RCC 7860 (cell line): ENCODE measurements around the gene DYRK1A.

Experiments used
- DNase-seq: peaks from one replicate; pipeline ENCODE4 v3.0.0-alpha.2; 2015; ENCODE audit warnings: low spot score
- FAIRE-seq: peaks from 2 replicates; lab custom pipeline; 2012; peaks lifted over from hg19 to GRCh38; lab: Jason Lieb, UNC

DYRK1A gene

DNA sequence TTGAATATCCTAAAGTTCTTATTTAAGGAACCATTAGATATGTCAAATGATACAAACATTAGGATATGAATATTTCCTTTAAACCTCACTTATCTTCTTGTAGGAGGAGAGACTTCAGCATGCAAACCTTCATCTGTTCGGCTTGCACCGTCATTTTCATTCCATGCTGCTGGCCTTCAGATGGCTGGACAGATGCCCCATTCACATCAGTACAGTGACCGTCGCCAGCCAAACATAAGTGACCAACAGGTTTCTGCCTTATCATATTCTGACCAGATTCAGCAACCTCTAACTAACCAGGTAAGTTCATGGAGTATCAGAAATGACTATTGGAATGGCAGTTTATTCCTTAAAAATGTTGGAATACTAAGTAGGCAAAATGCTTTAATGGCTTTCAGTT is 106.0 kb downstream of the DYRK1A start:
- FAIRE-seq (no peak), DNase-seq (no peak)

DNA sequence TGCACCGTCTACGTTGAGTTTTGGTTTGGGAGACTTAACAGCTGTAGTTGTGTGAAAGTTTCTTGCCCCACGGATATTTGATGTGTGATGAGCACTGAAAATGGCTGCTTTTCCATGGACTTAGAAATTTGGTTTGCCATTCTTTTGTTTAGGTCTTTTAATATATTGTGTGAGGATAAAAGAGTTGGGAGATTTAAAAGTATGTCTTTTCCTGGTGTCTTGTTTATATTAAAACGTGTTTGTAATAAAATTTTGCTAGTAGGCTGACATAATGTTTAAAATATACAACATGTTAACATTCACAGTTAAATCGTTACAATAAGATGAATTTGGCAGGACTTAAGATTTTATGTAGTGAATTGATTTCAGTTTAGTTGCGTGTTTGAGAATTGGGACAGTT is 106.9 kb downstream of the DYRK1A start:
- FAIRE-seq (no peak), DNase-seq (no peak)

DNA sequence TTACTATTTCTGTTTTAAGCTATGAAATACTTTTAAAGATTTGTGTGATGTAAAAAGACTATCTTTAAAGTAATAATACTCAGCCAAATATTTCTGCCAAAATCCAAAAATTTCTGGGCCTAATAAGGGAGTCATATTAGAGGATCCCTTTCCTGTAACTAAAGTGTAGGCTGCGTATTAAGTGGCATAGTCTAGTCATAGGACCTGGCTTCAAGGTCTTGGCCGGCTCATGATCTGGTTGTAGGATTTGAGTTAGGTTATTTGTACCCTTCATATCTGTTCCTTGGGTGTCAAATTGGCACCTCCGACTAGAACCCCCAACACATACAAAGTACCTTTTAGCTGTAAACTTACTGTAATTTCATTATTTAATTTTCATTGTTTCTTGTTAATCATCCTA is 107.8 kb downstream of the DYRK1A start:
- no peak for DNase-seq
- FAIRE-seq: no peak

DNA sequence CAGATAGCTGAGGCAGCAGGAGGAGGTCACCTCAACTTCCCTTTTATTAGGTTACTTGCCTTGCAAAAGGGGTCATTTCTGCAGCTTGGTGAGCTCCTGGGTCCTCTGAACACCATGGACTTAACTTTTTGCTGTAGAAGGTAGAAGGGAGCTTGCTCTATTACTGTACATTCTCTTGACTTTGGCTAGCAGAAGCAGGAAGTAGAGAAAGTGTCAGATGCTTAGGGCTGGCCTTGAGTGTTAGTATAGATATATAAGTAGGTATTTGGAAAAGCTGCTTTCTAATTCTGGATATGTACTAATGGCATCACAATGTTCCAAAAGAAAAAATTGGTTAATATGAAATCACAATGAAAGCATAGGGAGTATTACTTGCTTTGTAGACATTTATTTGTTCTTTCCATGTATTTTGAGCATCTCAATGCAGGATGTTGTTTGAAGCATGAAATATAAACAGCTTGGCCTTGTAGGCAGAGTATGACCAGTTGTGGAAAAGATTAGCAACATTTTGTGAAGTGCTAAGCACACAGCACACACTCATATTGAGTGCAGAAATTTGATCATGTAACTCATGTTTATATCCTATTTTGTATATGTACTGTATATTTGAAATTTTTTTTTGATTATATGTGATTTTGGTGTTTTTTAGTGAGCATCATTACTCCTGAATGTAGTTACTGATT is 108.8 kb downstream of the DYRK1A start:
- no peak for FAIRE-seq

DNA sequence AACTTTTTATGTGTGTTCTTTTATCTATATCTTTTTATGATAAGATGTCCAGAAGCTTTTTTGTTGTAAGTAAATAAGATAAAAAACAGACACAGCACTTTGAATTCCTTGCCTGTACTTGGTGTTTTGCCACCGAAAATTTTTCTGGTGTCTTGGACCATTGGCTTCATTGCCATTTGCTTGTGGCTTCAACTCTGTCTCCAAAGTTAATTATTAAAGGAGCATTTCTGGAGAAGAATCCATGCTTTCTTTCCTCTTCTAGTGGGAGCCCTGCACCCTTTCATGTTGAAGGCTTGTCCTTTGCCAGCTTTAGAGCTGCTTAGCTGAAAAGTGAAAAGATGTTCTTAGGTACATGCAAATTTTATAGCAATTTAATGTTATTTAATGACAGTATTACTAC is 112.2 kb downstream of the DYRK1A start:
- DNase-seq (peak; percentile 50), FAIRE-seq (peak; percentile 90)

More for the DNA sequence above, 108.8 kb downstream of the DYRK1A start:
- DNase-seq: no peak

DNA sequence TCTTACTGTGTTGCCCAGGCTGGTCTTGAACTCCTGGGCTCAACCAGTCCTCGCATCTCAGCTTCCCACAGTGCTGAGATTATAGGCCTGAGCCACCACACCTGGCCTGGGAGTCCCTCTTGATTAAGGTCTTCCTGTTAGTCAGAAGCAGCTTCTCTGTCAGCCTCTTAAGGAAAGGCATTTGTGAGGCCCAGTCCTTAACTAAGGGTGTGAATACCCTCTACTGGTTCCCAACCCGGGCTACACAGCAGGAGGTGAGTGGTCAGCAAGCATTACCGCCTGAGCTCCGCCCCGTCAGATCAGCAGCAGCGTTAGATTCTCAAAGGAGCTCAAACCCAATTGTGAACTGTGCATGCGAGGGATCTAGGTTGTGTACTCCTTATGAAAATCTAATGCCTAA is 117.2 kb downstream of the DYRK1A start:
- FAIRE-seq: no peak
- DNase-seq: no peak

DNA sequence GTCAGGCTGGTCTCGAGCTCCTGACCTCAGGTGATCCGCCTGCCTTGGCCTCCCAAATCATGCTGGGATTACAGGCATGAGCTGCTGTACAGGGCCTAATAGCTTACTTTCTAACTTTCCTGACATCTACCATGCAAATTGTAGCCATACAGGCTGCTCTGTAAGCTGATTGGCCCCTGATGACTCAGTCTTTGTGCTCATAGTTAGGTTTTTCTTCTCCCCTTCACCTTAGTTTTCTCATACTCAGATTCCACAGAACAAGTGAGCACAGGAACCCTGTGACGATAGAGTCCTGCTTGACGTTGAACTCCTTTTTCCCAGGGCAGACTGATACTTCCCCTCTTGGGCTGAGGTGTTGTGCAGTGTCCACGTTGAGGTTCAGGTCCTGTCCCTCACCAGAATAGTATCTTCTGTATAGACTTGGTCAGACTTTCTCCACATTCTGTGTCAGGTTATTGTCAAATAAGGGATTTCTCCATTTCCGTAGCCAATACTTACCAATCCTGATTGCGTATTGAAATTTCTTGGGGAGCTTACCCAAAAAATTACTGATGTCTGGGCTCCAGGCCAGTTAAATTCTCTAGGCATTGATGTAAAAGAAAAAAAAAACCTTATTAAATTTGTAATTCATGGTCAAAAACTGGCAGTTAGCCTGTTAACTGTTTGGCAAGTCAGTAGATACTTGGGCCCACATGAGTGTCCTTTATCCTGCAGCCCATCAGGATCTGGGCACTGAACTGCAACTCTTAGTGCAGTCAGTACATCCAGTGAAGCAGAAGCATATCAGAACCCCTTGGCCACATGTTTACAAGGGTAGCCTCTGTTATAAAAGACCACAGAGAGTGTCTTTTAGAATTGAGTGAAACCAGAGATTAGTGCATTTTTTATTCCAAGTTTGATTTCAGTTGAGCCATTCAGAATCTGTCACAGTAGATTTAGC is 118.2 kb downstream of the DYRK1A start:
- no peak for DNase-seq
- no peak for FAIRE-seq

DNA sequence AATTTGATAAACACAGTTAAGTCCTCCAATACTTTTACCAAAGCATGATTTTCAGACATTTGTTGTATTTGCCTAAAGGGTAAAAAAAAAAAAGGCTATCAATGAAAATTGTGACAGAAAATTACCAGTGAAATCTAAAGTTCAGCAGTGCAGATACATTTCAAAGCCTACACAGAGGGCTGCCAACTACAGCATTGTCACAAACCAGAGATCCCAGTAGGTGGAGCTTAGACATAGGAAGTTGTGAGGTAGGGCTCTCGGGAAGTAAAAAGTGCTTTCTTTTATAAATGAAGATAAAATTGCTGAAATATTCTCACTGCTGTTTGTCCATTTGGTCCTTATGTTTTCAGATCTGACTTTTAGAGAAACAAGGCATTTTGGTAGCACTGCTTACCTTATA is 123.0 kb downstream of the DYRK1A start:
- FAIRE-seq (no peak), DNase-seq (no peak)

DNA sequence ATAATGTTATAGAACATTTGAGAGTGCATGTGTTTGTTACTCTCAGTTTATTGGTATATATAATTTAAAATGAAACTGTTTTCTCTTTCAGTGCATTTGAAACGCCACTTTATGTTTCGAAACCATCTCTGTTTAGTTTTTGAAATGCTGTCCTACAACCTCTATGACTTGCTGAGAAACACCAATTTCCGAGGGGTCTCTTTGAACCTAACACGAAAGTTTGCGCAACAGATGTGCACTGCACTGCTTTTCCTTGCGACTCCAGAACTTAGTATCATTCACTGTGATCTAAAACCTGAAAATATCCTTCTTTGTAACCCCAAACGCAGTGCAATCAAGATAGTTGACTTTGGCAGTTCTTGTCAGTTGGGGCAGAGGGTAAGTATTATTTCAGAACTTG is 123.5 kb downstream of the DYRK1A start:
- FAIRE-seq: no peak
- no peak for DNase-seq

DNA sequence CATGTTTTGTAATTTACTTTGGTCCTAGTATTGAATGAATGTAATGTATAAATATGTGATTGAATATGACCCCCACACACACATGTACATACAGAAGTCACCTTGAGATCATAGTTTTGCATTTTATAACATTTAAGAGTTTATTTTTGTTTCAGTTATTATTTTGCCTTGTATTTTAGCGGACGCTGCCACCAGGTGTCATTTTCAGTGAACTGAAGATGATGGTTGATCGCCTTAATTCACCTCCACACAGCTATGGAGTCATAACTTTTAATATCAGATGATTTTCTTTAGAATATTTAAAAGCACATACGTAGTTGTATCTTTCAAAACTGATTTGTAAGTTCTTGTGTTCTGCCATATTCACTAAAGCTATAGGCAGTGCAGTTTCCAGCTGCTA is 130.4 kb downstream of the DYRK1A start:
- DNase-seq (no peak), FAIRE-seq (peak; percentile 38)

DNA sequence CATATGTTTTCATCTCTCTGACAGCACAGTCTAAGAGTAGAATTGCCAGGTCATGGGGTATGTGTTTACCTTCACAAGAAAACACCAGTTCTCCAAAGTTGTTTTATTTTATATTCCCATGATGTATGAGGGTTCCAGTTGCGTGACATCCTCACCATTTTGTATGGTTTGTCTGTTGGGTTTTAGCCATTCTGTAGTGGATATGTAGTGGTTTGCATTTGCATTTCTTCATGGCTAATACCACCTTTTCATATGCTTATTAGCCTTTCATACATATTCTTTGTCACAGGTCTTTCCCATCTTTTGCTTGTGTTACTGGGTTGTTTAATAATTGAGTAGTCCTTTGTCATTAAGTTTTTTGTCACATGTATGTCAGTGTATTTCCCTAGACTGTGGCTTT is 132.1 kb downstream of the DYRK1A start:
- FAIRE-seq (no peak), DNase-seq (no peak)

DNA sequence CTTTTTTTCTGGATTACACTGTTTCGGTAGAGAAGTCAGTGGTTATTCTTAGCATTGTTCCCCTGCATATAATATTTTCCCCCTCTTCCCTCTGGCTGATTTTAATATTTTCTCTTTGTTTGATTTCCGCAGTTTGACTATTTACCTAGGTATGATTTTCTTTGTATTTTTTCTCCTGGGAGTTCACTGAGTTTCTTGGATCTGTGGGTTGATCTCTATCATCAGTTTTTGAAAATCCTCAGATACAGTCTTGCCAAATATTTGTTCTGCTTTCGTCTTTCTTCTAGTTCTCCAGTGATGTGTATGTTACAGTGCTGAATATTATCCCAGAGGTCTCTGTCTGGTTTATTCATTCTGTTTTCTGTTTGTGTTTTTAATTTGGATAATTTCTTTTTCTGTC is 136.4 kb downstream of the DYRK1A start:
- FAIRE-seq: no peak
- DNase-seq: no peak

DNA sequence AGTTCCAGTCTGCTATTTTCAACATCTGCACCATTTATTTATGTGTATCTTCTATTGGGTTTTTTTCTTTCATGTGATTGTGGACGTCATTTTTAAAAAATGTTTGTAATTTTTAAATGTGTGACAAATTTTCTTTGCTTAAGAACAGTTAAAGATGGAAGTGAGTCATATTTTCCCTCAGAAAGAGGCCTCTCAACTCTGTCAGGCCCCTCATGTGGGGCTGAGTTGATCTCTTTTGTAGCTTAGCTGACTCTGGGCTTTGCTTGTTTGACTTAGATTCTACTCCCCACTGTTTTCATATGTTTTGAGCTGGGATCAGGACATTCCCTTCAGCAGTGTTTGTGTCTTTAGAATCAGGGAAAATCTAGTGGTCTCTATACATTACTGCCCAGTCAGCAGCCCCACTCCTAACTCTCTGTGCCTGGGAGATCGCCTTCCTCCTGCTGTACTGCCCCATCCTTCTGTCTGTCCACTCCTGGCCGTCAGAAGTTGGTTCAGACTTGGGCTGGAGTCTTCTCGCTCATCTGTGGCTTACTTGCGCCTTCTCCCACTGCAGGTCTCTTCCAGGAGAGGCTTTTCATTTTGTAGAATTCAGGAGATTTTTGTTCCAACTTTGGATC is 137.4 kb downstream of the DYRK1A start:
- no peak for FAIRE-seq
- DNase-seq: no peak

DNA sequence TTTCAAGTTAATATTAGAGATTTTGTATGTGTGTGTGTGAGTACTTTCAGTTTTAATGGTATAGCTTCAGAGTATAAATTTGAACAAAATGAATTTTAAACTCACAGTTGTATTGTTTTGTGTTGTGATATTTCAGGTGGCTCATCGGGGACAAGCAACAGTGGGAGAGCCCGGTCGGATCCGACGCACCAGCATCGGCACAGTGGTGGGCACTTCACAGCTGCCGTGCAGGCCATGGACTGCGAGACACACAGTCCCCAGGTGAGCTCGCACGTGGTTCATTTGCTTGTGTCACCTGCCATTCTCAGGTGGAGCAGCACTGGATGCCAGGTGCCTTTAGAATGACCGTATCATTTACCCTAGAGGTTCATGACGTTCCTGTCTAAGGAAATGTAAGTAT is 139.4 kb downstream of the DYRK1A start:
- no peak for FAIRE-seq

DNA sequence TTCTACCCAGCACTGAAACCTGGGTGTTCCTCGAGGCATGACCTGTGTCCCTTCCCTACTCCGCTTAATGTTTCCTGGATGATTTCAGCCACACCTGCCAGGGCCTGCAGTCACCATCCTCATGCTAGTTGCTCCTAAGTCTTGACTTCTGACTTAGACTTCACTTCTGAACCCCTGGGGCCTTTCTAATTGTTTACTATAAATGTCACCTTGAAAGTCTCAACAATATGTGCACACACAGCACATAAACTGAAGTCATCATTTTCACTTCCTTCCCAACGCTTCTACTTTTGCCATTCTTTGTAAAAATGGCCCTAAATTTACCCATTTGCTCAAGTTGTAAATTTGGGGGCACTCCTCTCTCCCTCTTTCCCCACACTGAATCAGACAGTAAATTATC is 141.1 kb downstream of the DYRK1A start:
- DNase-seq (no peak), FAIRE-seq (no peak)

More for the DNA sequence above, 139.4 kb downstream of the DYRK1A start:
- no peak for DNase-seq

DNA sequence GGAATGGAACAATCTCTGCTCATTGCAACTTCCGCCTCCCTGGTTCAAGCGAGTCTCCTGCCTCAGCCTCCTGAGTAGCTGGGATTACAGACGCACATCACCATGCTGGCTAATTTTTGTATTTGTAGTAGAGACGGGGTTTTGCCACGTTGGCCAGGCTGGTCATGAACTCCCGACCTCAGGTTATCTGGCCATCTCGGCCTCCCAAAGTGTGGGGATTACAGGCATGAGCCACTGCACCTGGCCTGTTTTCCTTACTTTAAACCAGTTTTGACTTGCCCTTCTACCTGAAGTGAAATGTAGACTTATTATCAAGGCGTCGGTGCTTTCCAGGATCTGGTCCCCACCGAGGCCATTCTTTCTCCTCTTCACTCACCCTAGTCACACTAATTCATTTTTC is 141.8 kb downstream of the DYRK1A start:
- FAIRE-seq (no peak), DNase-seq (no peak)

DNA sequence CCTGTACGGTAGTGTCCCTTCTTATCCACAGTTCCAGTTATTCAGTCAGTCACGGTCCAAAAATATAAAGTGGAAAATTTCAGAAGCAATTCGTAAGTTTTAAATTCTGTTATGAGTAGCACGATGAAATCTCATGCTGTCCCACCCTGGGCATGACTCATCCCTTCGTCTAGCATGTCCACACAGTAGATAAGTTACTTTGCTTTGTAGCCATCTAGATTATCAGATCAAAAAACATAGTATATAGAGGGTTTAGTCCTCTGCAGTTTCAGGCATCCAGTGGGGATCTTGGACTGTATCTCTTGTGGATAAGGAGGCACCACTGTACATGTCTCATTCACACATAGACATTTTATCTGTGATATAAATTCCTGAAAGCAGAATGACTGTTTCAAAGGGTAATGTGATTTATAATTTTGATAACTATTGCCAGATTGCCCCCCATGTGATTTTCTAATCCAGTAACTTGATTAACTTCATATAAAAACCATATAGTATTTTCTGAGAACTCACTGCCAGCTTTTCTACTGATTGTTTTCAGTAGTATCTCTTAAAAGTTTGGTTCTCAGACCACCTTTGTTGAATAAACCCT is 143.3 kb downstream of the DYRK1A start:
- FAIRE-seq (no peak), DNase-seq (no peak)

DNA sequence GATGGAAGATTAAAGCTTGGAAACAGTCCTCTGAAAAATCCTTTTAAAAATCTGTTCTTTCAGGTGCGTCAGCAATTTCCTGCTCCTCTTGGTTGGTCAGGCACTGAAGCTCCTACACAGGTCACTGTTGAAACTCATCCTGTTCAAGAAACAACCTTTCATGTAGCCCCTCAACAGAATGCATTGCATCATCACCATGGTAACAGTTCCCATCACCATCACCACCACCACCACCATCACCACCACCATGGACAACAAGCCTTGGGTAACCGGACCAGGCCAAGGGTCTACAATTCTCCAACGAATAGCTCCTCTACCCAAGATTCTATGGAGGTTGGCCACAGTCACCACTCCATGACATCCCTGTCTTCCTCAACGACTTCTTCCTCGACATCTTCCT is 145.3 kb downstream of the DYRK1A start:
- no peak for DNase-seq
- FAIRE-seq: no peak

DNA sequence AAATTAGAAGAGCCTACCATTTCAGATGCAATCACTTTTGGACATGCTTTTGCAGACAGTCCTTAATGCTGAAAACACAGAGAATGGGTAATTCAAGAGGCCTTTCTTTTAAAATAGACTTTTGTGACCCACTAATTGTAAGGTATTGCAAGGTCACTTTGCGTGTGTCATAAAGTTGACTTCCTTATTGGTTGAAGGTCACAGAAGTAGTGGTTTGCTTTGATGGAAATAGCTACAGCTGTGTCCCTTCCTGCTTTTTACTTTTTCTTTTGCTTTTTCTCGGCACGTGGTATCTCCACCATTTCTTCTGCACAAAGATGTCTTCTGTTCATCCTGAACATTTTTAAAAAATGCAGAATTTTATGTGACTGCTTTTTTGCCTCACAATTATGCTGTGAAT is 146.8 kb downstream of the DYRK1A start:
- DNase-seq (no peak), FAIRE-seq (no peak)

DNA sequence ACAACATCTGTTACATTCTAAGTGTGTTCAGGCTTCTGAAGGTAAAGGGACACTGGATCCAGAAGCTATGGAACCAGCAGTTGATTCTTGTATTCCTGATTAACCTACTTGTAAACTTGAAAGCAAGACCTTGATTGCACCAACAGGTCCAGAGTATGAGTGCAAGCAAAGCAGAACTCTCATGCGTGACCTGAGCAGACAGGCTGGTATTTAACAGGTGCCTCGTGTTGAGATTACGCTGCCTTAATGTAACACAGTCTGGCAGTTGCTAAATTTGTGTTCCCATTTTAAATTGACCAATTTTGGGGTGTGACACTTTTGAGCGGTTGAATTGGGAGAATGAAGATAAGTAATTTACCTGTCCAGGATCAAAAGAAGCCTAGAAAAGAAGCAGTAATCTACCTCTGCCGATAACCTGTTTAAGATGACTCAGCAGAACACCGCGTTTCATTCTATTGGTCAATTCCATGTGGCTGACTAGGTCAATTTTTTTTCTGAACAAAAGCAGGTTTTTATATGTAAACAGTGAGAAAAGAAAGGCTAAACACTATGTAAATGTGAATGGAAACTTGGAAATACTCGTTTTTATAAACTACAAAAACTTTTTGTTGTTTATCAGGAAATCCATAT is 147.6 kb downstream of the DYRK1A start:
- DNase-seq (no peak), FAIRE-seq (no peak)

DNA sequence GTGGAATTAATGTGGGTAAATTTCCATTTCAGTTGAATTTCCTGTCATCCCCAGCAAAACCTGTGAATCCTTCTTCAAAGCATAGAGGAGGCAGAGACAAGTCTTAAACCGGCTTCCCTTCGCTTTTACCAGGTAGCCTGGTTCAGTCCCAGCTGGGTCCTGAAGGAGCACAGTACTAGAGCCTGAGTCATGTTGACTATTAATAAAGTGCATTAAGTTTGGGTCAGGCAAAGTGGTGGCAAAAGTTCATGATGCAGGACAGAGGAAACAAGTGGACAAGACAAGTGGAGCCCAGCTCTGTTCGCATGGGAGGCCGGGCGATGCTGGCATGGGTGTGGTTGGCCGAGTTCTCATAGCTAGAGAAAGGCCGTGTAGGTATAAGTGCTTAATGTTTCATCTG is 150.4 kb downstream of the DYRK1A start:
- no peak for FAIRE-seq
- no peak for DNase-seq
